Thyroid gland (tissue), 4 donors: Measurements from ENCODE around the gene CDH23. TPM values are rescaled to one million over a fixed set of nuclear protein-coding genes. Genes with fewer than 3 reads are reported as not detected.

Experiments
- DNase-seq, 2 donors: peaks; one replicate each; pipeline ENCODE4 v3.0.0-alpha.2; 2019
- H3K27ac ChIP-seq, 3 donors: fragments of 200-600 bp; sonication (generic); 1 replicate in 2 of 3; 2 replicates in 1 of 3; pipeline ENCODE4 v1.5.1; 2016 to 2019; ENCODE audit warnings: mild to moderate bottlenecking in 1 of 3, moderate library complexity in 1 of 3
- H3K27me3 ChIP-seq: fragments of 200-600 bp; sonication (generic); one replicate; pipeline ENCODE4 v1.5.1; 2019
- H3K36me3 ChIP-seq, 2 donors: fragments of 200-600 bp; sonication (generic); one replicate each; pipeline ENCODE4 v1.5.1; 2016 to 2019
- H3K4me1 ChIP-seq, 2 donors: fragments of 200-600 bp; sonication (generic); one replicate each; pipeline ENCODE4 v1.5.1; 2017 to 2019
- H3K4me3 ChIP-seq, 3 donors: fragments of 200-600 bp; sonication (generic); replicated peaks in 1 of 3; 1 replicate in 2 of 3; 2 replicates in 1 of 3; pipeline ENCODE4 v1.5.1; 2016; ENCODE audit warnings: mild to moderate bottlenecking in 1 of 3
- H3K9me3 ChIP-seq: fragments of 200-600 bp; sonication (generic); one replicate; pipeline ENCODE4 v1.5.1; 2017
- CTCF ChIP-seq, 6 experiments: fragments of 200-600 bp in 3 of 6; fragments of 450-650 bp in 3 of 6; sonication (generic) in 3 of 6; IDR thresholded peaks; one replicate each; pipeline ENCODE4 v1.5.1; 2016 to 2019; ENCODE audit warnings: antibody characterized with exemption in 6 of 6, mild to moderate bottlenecking in 2 of 6, inconsistent platforms in 1 of 6, moderate library complexity in 1 of 6
- POLR2A ChIP-seq, 2 donors: fragments of 450-650 bp; IDR thresholded peaks; one replicate each; pipeline ENCODE4 v1.6.1; 2017; ENCODE audit warnings: antibody characterized with exemption in 2 of 2, mild to moderate bottlenecking in 2 of 2, moderate library complexity in 1 of 2
- WGBS, 2 donors: methylation state at CpG; one replicate each; pipeline ENCODE4 v1.1.5; 2017; 5-methylcytosine and 5-hydroxymethylcytosine counted together
- intact Hi-C: fragments of 100-400 bp; cut with DNase I; formaldehyde crosslinking; loops from one replicate; pipeline ENCODE4 v1.15.1; 2023
- total RNA-seq, 4 donors: library from RNA; depleted of rRNA; stranded (reverse); fragments of >200 nt; gene quantifications; one replicate each; pipeline ENCODE4 v1.2.3, GENCODE V29; 2016

CDH23 gene
- total RNA-seq, 4 donors from 2014 or later = 3.0 to 4.2 (median 3.9) TPM

- Histone ChIP-seq H3K36me3 (peaks cover 9 to 11% of the 10 kb centered on the region in 2 donors), H3K4me3 (no peak overlapping the region), H3K4me1 (peaks cover 0 to 14% of the 10 kb centered on the region in 2 donors), H3K9me3 (no peaks in the 10 kb centered on the region), H3K27me3 (no peaks in the 10 kb centered on the region), H3K27ac (no peak overlapping the region)
- WGBS, 2 donors = 83 to 94% methylated on average over 17 to 19 of the region's 19 CpGs
- TF ChIP-seq POLR2A (IDR thresholded peaks at IDR 0.05) (no peak), CTCF (IDR thresholded peaks at IDR 0.05) (no peak)
- DNase-seq = no peak
- intact Hi-C loops = loop anchor here (5.0 kb wide), 1 partner anchor 494 kb away; the partner anchor contains the start of gene SLC29A3
Measured at GRCh38 chr10:71811351-71811750, 414.6 kb downstream of the CDH23 start.

- Histone ChIP-seq H3K36me3 (peaks cover 18 to 20% of the 10 kb centered on the region in 2 donors), H3K27ac (peak overlapping the region in 2 of 3 donors; percentile 13 to 26), H3K27me3 (no peaks in the 10 kb centered on the region), H3K4me1 (peaks cover 0 to 14% of the 10 kb centered on the region in 2 donors), H3K4me3 (no peak overlapping the region), H3K9me3 (no peaks in the 10 kb centered on the region)
- 11 to 39% methylated on average over 4 to 5 of the region's 22 CpGs for WGBS, 2 donors
- intact Hi-C loops = loop anchor here (5.0 kb wide), 1 partner anchor 495 kb away; the partner anchor contains the start of gene SLC29A3
- TF ChIP-seq CTCF (IDR thresholded peaks at IDR 0.05) (peak; percentile 38 to 74 (median 64)), POLR2A (IDR thresholded peaks at IDR 0.05) (no peak)
- peak; percentile 79 to 84 for DNase-seq
Measured at GRCh38 chr10:71812016-71812912, 415.5 kb downstream of the CDH23 start.

DNA sequence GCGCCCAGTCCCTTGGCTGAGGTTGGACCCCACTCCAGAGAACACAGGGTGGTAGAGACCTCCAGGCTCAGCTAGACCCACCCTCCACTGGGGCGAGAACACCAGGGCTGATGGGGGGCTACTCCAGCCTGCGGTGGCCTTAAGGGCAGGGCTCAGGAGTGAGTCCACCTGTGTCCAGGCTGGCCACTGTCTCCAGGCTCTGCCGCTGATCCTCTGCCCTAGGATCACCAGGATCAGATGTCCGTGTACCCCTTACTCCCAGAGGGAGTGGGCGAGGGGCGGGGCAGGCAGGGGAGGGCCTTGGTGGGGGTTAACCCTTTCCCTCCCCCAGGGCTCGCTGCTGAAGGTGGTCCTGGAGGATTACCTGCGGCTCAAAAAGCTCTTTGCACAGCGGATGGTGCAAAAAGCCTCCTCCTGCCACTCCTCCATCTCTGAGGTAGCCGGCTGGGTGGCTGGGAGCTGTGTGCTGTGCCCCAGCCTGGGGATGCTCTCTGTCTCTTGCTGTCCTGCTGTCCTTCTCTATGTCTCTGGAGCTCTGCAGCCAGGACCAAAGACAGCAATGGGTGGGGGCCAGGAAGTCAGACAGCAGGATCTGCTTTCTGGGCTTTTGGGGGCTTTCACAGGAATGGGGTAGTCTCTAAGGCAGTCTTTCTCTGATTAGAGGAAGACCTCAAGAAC lies 416.3 kb downstream of the CDH23 start:
- no peaks in the 10 kb centered on the region for H3K9me3 ChIP-seq
- no peak overlapping the region for H3K4me3 ChIP-seq
- H3K27ac ChIP-seq = peak overlapping the region in 2 of 3 donors; percentile 13 to 26
- no peak for TF ChIP-seq CTCF (IDR thresholded peaks at IDR 0.05)
- no peak for TF ChIP-seq POLR2A (IDR thresholded peaks at IDR 0.05)
- DNase-seq = no peak
- peaks cover 26 to 28% of the 10 kb centered on the region in 2 donors for H3K36me3 ChIP-seq
- peaks cover 0 to 14% of the 10 kb centered on the region in 2 donors for H3K4me1 ChIP-seq
- 21 to 59% methylated on average over 7 of the region's 11 CpGs for WGBS, 2 donors
- no peaks in the 10 kb centered on the region for H3K27me3 ChIP-seq
- intact Hi-C loops = loop anchor here (5.0 kb wide), 1 partner anchor 496 kb away; the partner anchor contains the start of gene SLC29A3

DNA sequence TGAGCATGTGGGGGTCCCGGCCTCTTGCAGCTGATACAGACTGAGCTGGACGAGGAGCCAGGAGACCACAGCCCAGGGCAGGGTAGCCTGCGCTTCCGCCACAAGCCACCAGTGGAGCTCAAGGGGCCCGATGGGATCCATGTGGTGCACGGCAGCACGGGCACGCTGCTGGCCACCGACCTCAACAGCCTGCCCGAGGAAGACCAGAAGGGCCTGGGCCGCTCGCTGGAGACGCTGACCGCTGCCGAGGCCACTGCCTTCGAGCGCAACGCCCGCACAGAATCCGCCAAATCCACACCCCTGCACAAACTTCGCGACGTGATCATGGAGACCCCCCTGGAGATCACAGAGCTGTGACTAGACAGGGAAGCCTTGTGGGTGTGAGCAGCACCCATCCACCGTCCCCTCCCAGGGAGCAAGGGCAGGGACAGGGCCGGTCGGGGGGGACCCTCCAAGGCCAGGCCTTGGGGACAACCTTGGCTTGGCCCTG lies 418.2 kb downstream of the CDH23 start:
- Histone ChIP-seq H3K27ac (no peak overlapping the region), H3K4me3 (no peak overlapping the region), H3K27me3 (no peaks in the 10 kb centered on the region), H3K36me3 (peaks cover 46 to 47% of the 10 kb centered on the region in 2 donors), H3K4me1 (peaks cover 0 to 14% of the 10 kb centered on the region in 2 donors), H3K9me3 (no peaks in the 10 kb centered on the region)
- DNase-seq = no peak
- WGBS, 2 donors = 94 to 95% methylated on average over 23 to 24 of the region's 26 CpGs
- intact Hi-C loops = loop anchor here (5.0 kb wide), 1 partner anchor 498 kb away; the partner anchor contains the start of gene SLC29A3
- no peak for TF ChIP-seq POLR2A (IDR thresholded peaks at IDR 0.05)
- TF ChIP-seq CTCF (IDR thresholded peaks at IDR 0.05) = no peak
